ENCODE data around the gene ST3GAL2. TPM values are rescaled to one million over a fixed set of nuclear protein-coding genes. Genes with fewer than 3 reads are reported as not detected.

Gene ST3GAL2
- total and polyA plus RNA-seq, 2 donors (not counting 1 experiment from before 2014, with no cell fraction given) = 13.5 to 17.8 TPM

- TF ChIP-seq EZH2 (IDR thresholded peaks at IDR 0.05; ENCODE audit: low read length, missing control alignments) = no peak
- TF ChIP-seq CTCF (conservative IDR thresholded peaks at IDR 0.05 in 1 of 2, IDR thresholded peaks at IDR 0.05 in 1 of 2; ENCODE audit: low read depth in 1 of 2, low read length in 2 of 2) = no peak
- Histone ChIP-seq H4K20me1 (ENCODE audit: control insufficient read depth, extremely low read depth, insufficient read depth, low read length) (no peaks in the 10 kb centered on the region), H3K27me3 (ENCODE audit: control insufficient read depth, insufficient read depth, low read length) (no peaks in the 10 kb centered on the region), H3K36me3 (ENCODE audit: control insufficient read depth, insufficient read depth, low read length) (no peaks in the 10 kb centered on the region), H3K27ac (ENCODE audit: insufficient read depth, low read length) (no peak overlapping the region), H3K9me3 (ENCODE audit: control insufficient read depth, insufficient read depth, low read depth, low read length) (no peaks in the 10 kb centered on the region), H3K4me1 (ENCODE audit: control insufficient read depth, extremely low read depth, insufficient read depth, low read length) (no peaks in the 10 kb centered on the region), H2AFZ (ENCODE audit: low read length) (no peak overlapping the region), H3K79me2 (ENCODE audit: control insufficient read depth, insufficient read depth, low read length) (no peaks in the 10 kb centered on the region), H3K9ac (ENCODE audit: insufficient read depth, low read length) (no peak overlapping the region), H3K4me3 (replicated peaks in 1 of 4; ENCODE audit: control extremely low read depth in 1 of 4, insufficient read depth in 1 of 4, low read depth in 3 of 4, low read length in 4 of 4) (no peak overlapping the region), H3K4me2 (ENCODE audit: extremely low read depth, insufficient read depth, low read length) (no peak overlapping the region)
- no peak for DNase-seq (ENCODE audit: low read depth in 2 of 2)
Observed at GRCh38 chr16:70470141-70470926, 31.4 kb upstream of the ST3GAL2 start.

GRCh38 chr16:70468776-70469525 is 30.1 kb upstream of the ST3GAL2 start:
- Histone ChIP-seq H3K4me1 (ENCODE audit: control insufficient read depth, extremely low read depth, insufficient read depth, low read length) (no peaks in the 10 kb centered on the region), H2AFZ (ENCODE audit: low read length) (no peak overlapping the region), H3K79me2 (ENCODE audit: control insufficient read depth, insufficient read depth, low read length) (no peaks in the 10 kb centered on the region), H4K20me1 (ENCODE audit: control insufficient read depth, extremely low read depth, insufficient read depth, low read length) (no peaks in the 10 kb centered on the region), H3K36me3 (ENCODE audit: control insufficient read depth, insufficient read depth, low read length) (peaks cover 2% of the 10 kb centered on the region), H3K9ac (ENCODE audit: insufficient read depth, low read length) (no peak overlapping the region), H3K4me3 (replicated peaks in 1 of 4; ENCODE audit: control extremely low read depth in 1 of 4, insufficient read depth in 1 of 4, low read depth in 3 of 4, low read length in 4 of 4) (no peak overlapping the region), H3K9me3 (ENCODE audit: control insufficient read depth, insufficient read depth, low read depth, low read length) (no peaks in the 10 kb centered on the region), H3K4me2 (ENCODE audit: extremely low read depth, insufficient read depth, low read length) (no peak overlapping the region), H3K27ac (ENCODE audit: insufficient read depth, low read length) (no peak overlapping the region), H3K27me3 (ENCODE audit: control insufficient read depth, insufficient read depth, low read length) (no peaks in the 10 kb centered on the region)
- no peak for TF ChIP-seq CTCF (conservative IDR thresholded peaks at IDR 0.05 in 1 of 2, IDR thresholded peaks at IDR 0.05 in 1 of 2; ENCODE audit: low read depth in 1 of 2, low read length in 2 of 2)
- TF ChIP-seq EZH2 (IDR thresholded peaks at IDR 0.05; ENCODE audit: low read length, missing control alignments) = no peak
- DNase-seq (ENCODE audit: low read depth in 2 of 2) = no peak

GRCh38 chr16:70467608-70468007 is 28.7 kb upstream of the ST3GAL2 start:
- TF ChIP-seq CTCF (conservative IDR thresholded peaks at IDR 0.05 in 1 of 2, IDR thresholded peaks at IDR 0.05 in 1 of 2; ENCODE audit: low read depth in 1 of 2, low read length in 2 of 2) (no peak), EZH2 (IDR thresholded peaks at IDR 0.05; ENCODE audit: low read length, missing control alignments) (no peak)

More at GRCh38 chr16:70467608-70468007, 28.7 kb upstream of the ST3GAL2 start:
- Histone ChIP-seq H2AFZ (ENCODE audit: low read length) (no peak overlapping the region), H4K20me1 (ENCODE audit: control insufficient read depth, extremely low read depth, insufficient read depth, low read length) (no peaks in the 10 kb centered on the region), H3K4me3 (replicated peaks in 1 of 4; ENCODE audit: control extremely low read depth in 1 of 4, insufficient read depth in 1 of 4, low read depth in 3 of 4, low read length in 4 of 4) (no peak overlapping the region), H3K79me2 (ENCODE audit: control insufficient read depth, insufficient read depth, low read length) (no peaks in the 10 kb centered on the region), H3K9ac (ENCODE audit: insufficient read depth, low read length) (no peak overlapping the region), H3K4me1 (ENCODE audit: control insufficient read depth, extremely low read depth, insufficient read depth, low read length) (no peaks in the 10 kb centered on the region), H3K4me2 (ENCODE audit: extremely low read depth, insufficient read depth, low read length) (no peak overlapping the region), H3K27ac (ENCODE audit: insufficient read depth, low read length) (no peak overlapping the region), H3K36me3 (ENCODE audit: control insufficient read depth, insufficient read depth, low read length) (peaks cover 3% of the 10 kb centered on the region), H3K9me3 (ENCODE audit: control insufficient read depth, insufficient read depth, low read depth, low read length) (no peaks in the 10 kb centered on the region), H3K27me3 (ENCODE audit: control insufficient read depth, insufficient read depth, low read length) (no peaks in the 10 kb centered on the region)
- DNase-seq (ENCODE audit: low read depth in 2 of 2) = no peak

Data from fibroblast of lung (primary cell).